NCI-H446 treated with DMSO at 0.1 percent for 48 hours (cell line): ENCODE data around the gene ADAMTSL4.
"Not testable (repeated sequence)": the region's sequence is repeated elsewhere in the genome, so short reads cannot be mapped to it uniquely, and the experiment has no call there.

Experiments
- DNase-seq: peaks from one replicate; lab custom pipeline; 2025; lab: John Stamatoyannopoulos, UW

Gene ADAMTSL4

DNA sequence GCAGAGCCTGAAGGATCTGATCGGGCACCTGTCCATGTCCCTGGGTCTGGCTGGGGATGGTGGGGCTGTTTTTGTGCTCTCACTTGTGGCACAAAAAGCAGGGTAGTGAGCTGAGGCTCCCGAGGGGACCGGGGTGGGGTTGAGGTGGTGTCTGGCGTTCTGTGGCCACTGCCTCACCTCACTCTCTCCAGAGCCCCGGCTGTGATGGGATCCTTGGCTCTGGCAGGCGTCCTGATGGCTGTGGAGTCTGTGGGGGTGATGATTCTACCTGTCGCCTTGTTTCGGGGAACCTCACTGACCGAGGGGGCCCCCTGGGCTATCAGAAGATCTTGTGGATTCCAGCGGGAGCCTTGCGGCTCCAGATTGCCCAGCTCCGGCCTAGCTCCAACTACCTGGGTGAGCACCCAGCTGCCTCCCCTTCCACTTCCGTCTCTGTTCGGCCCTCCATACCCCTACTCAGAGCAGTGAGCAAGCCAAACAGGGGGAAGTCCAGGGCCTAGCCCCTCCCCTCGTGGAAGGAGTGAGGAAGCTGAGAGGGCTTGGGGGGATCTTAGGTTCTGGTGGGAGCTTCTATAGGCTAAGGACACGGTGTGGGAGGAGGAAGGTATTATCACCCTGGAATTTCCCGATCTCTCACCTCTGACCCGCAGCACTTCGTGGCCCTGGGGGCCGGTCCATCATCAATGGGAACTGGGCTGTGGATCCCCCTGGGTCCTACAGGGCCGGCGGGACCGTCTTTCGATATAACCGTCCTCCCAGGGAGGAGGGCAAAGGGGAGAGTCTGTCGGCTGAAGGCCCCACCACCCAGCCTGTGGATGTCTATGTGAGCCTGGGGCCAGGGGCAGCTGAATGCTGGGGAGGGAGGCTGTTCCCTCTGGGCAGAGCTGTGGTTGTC lies 7.0 kb downstream of the ADAMTSL4 start:
- DNase-seq, result no peak

DNA sequence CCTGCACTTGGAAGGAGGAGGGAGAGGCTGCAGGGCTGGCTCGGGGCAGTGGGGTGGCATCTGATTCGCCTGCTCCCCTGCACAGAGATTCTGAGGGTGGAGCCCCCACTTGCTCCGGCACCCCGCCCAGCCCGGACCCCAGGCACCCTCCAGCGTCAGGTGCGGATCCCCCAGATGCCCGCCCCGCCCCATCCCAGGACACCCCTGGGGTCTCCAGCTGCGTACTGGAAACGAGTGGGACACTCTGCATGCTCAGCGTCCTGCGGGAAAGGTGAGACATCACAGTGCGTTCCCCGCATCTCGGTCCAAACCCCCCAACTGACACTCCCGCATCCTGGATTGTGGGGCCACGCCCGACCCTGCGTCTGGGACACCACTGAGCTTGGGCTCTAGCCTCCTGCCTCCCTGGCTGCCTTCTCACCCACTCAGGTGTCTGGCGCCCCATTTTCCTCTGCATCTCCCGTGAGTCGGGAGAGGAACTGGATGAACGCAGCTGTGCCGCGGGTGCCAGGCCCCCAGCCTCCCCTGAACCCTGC lies 7.9 kb downstream of the ADAMTSL4 start:
- no peak for DNase-seq

DNA sequence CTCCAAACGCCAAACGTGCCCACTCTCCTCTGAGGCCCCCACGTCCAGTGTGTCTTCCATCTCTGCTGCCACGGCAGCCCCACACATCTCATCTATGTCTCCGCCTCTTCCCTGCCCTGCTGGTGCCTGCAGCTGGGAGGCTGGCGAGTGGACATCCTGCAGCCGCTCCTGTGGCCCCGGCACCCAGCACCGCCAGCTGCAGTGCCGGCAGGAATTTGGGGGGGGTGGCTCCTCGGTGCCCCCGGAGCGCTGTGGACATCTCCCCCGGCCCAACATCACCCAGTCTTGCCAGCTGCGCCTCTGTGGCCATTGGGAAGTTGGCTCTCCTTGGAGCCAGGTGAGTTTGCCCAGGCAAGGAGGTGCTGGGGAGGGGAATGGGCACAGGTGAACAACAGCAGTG lies 8.6 kb downstream of the ADAMTSL4 start:
- DNase-seq, result no peak

DNA sequence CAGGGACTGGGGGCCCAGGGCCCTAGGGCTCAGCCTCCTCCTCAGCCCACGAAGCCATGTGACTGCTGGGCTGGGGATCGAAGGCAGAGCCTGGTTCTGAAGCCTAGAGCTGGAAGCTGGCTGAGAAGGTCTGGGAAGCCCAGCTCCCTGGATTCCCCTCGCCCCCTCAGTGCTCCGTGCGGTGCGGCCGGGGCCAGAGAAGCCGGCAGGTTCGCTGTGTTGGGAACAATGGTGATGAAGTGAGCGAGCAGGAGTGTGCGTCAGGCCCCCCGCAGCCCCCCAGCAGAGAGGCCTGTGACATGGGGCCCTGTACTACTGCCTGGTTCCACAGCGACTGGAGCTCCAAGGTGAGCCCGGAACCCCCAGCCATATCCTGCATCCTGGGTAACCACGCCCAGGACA lies 9.1 kb downstream of the ADAMTSL4 start:
- no peak for DNase-seq

DNA sequence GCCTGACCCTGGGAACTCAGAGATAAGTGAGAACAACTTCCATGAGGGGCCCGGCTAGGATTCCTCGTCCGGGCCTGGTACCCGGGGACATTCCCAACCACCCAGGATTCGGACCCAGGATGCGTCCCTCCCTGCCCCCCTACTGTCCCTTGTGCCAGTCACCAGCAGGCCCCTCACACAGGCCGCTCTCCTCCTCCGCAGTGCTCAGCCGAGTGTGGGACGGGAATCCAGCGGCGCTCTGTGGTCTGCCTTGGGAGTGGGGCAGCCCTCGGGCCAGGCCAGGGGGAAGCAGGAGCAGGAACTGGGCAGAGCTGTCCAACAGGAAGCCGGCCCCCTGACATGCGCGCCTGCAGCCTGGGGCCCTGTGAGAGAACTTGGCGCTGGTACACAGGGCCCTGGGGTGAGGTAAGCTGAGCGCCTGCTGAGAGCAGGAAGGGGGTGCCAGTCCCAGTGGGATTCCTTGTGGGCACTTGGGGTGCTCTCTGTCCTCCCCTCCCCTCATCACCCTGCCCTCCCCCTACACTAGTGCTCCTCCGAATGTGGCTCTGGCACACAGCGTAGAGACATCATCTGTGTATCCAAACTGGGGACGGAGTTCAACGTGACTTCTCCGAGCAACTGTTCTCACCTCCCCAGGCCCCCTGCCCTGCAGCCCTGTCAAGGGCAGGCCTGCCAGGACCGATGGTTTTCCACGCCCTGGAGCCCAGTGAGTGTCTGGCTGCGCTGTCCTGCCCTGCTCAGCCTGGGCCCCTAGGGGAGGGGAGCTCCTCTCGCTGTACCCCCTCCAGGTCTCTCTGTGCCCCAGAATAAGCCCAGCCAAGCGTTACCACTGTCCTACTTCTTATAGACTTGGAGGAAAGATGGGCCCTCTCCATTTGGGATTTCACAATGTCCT lies 9.8 kb downstream of the ADAMTSL4 start:
- no peak for DNase-seq

DNA sequence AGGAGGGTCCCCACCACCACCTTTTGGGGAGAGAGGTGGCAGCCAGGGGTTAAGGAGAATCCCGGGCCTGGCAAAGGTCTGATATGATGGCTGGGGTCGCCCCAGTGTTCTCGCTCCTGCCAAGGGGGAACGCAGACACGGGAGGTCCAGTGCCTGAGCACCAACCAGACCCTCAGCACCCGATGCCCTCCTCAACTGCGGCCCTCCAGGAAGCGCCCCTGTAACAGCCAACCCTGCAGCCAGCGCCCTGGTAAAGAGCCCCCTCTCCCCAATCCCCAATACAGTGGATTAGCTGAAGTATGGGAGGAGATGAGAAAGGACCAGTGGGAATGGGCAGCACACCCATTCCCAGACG lies 10.4 kb downstream of the ADAMTSL4 start:
- DNase-seq, result no peak

DNA sequence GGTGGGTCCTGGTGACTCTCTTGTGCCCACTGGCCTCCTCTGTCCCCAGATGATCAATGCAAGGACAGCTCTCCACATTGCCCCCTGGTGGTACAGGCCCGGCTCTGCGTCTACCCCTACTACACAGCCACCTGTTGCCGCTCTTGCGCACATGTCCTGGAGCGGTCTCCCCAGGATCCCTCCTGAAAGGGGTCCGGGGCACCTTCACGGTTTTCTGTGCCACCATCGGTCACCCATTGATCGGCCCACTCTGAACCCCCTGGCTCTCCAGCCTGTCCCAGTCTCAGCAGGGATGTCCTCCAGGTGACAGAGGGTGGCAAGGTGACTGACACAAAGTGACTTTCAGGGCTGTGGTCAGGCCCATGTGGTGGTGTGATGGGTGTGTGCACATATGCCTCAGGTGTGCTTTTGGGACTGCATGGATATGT lies 10.8 kb downstream of the ADAMTSL4 start:
- peak; percentile 25 for DNase-seq

DNA sequence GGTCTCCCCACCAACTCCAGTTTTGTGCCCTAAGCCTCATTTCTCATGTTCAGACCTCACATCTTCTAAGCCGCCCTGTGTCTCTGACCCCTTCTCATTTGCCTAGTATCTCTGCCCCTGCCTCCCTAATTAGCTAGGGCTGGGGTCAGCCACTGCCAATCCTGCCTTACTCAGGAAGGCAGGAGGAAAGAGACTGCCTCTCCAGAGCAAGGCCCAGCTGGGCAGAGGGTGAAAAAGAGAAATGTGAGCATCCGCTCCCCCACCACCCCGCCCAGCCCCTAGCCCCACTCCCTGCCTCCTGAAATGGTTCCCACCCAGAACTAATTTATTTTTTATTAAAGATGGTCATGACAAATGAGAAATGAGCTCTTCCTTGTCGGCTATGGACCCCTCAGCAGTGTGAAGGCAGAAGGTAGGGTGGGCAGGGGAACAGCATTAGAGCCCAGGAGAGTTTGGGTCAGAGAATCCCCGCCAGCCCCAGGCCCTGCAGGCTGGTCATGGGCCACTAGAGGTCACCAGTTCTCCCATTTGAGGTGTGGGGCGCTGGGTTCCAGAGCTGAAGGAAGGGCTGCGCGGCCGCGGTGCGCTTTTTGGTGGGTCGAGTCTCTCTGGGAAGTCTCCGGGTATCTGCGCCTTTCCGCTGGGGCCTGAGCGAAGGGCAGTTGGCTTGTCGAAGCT lies 11.5 kb downstream of the ADAMTSL4 start:
- DNase-seq, result peak; percentile 87

DNA sequence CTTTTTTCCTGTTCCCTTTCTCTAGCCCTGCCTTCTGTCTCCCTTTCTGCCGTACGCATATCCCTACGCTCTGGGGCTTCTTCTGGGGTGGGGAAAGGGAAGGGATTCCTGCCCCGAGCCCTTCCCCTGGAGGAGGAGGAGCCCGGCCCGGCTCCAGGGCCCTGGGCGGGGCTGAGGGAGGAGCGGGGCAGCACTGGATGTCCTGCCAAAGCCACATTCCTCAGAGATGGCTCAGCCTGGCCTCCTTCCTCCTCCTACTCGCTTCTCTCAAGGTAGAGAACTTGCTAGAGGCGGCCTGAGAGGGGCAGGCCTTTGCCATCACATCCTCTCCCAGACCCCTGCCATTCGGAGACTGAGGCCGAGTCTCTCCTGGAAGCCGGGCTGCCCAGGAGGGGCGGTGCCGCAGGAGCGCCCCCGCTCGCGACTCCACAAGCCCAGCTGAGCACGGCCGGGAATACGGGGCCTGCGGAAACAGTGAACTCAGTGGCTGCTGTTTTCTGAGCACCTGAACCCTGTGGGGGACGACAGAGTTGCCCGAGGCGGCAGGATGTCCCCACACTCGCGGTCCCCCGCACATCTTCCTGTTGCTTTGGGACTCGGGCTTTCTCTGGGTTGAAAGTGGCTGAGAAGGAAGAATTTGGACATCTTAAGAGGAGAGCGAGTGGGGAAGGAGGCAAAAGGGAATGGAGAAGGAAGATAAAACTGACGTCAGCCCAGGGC lies 12.2 kb downstream of the ADAMTSL4 start:
- DNase-seq, result peak; percentile 91

DNA sequence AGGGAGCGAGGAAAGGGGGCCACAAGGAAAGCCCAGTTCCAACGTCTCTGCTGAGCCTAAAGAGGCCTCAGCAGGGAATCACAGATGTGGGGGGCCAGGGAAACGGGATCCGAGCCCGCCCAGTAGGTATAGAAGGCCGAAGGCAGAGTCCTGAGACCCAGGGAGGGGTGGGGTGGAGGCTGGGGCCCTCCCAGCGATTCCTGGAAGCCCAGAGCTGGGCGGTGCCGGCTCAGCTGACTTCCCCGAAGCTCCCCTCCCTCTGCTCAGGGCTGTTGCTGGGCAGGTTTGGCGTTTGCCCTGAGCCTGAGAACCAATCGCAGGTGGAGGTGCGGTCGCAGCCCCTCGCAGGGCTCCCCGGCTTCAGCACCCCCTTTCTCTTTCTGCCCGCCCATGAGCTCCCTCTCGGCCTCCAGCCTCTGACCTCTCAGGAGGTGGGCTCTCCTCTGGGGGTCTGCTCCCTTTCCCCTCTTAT lies 12.8 kb downstream of the ADAMTSL4 start:
- DNase-seq, result peak; percentile 65

DNA sequence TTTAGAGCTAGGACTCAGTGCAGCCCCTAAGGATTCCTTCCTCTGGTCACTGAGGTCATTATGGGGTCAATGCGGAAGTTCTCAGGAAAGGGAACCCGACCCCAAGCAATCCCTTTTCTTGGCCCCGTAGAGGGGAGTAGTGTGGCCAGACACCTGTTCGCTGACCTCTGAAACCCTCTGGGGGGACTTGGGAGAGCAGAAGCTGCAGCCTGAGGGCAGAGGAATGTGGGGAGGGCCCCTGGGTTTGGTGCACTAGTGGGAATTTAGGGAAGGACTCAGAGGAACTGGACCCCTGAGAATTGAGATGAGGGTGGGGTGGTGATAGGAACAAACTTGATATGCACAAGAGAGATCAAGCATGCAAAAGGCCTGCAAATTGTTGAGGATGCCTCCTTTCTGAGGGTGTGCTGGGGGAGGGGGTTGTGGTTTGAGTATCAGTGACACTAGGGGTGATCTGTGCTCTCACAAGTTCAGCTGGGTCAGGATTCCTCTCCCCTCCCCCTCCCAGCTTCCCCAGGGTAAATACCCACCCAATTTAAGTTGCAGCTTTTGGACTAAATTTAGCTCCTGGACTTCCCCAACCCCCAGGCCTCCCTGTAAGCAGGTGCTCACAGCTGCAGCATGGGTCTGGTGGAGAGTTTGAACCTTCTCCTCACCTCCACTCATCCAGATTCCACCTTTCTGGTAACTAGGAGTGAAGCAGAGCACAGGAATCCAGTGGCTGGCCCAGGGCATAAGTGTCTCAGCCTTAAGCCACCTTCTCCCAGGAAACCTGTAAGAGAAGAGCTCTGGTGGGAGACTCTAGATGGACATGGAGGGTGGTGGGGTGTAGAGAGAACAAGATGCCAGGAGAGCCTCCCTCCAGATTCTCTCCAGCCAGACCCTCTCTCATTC lies 13.5 kb downstream of the ADAMTSL4 start:
- no peak for DNase-seq

DNA sequence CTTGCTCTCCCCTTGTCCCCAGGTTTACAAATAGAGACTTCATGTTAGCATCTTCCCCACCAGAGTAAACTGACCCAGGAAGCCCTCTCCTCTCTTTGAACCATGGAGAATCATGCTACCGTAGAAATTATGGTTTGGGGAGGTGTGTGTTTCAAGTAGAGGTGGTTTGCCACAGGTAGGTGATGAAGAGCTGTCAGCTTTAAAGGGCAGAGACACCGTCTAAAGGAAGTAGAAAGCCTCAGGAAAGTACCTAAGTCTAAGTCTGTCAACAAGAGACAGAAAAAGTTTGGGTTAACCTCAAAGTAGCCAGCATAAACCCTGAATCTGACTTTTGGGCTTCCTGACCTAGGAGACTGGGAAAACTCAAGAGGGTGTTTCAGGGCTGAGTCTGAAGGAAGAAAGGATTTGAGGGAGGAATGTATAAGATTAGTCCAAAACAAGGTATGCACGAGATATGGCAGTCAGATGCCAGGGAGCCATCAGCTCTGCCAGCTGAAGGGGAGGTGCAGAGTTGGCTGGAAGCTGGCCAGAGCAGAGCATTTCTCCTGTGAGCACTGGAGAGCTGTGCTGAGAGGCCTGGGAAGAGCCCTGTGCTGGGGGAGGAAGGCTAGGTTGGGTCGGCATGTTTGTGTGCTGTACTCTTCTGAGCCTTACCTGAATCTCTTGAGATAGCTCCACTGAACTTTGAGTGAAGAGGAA lies 14.3 kb downstream of the ADAMTSL4 start:
- peak; percentile 47 for DNase-seq

DNA sequence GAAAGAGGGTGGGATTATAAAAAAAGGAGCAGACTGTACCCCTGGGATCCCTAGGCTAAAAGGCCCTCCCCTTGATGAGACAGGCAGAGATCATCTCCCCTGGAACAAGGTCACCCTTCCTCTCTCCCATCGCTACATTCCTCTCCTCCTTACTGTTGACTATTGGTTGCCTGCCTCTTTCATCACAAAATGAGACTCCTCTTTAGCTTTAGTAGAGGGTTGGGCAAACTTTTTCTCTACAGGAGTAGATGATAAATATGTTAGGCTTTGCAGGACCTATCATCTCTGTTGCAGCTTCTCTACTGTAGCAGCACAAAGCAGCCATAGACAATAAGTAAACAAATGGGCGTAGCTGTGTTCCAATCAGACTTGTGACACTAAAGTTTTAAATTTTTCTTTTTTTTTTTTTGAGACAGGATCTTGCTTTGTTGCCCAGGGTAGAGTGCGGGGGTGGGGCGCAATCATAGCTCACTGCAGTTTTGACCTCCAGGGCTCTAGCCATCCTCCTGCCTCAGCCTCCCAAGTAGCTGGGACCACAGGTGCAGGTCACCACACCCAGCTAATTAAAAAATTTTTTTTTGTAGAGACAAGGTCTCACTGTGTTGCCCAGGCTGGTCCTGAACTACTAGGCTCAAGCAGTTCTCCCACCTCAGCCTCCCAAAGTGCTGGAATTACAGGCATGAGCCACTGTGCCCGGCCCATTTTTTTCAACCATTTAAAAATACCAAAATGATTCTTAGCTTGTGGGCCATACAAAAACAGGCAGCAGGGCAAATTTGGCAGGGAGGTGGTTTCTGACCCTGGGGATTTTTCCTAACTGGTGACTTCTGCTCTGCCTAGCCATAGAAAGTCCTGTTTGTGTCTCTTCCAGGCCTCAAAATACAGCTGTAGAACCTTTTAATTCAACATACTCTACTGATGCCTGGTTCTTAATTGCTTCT lies 15.1 kb downstream of the ADAMTSL4 start:
- no peak for DNase-seq

DNA sequence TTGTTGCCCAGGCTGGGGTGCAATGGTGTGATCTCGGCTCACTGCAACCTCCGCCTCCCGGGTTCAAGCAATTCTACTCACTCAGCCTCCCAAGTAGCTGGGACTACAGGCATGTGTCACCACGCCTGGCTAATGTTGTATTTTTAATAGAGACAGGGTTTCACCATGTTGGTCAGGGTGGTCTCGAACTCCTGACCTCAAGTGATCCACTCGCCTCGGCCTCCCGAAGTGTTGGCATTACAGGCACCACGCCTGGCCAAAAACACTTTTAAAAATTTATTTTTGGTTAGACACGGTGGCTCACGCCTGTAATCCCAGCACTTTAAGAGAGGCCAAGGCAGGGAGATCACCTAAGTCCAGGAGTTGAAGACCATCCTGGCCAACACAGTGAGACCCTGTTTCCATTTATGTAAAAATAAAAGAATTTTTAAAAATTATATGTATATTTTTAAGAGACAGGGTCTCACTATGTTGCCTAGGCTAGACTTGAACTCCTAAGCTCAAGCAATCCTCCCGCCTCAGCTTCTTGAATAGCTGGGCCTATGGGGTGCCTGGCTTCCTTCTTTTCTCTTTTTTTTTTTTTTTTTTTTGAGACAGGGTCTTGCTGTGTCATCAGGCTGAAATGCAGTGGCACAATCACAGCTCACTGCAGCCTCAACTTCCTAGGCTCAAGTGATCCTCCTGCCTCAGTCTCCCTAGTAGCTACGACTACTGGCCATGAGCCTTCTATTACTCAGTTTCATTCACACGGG lies 16.2 kb downstream of the ADAMTSL4 start:
- DNase-seq, result not testable (repeated sequence)

DNA sequence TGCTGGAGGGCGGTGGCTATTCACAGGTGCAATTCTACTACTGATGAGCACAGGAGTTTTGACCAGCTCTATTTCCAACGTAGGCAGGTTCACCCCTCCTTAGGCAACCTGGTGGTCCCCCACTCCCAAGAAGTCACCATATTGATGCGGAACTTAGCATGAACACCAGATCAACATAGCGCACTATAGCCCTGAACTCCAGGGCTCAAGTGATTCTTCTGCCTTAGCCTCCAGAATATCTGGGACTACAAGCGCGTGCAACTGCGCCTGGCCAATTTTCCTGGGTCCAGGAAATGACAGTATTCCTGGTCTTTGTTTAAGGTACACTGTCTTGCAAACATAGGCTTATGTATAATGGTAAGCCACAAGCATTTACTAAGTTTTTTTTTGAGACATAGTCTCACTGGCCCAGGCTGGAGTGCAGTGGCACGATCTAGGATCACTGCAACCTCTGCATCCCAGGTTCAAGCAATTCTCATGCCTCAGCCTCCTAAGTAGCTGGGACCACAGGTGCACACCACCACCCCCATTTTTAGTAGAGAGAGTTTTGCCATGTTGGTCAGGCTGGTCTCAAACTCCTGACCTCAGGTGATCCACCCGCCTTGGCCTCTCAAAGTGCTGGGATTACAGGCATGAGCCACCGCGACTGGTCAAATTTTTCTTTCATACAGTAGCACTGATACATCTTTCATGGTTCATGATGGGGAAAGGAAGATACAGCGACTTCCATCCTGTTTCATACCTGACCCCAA lies 17.6 kb downstream of the ADAMTSL4 start:
- DNase-seq, result no peak

DNA sequence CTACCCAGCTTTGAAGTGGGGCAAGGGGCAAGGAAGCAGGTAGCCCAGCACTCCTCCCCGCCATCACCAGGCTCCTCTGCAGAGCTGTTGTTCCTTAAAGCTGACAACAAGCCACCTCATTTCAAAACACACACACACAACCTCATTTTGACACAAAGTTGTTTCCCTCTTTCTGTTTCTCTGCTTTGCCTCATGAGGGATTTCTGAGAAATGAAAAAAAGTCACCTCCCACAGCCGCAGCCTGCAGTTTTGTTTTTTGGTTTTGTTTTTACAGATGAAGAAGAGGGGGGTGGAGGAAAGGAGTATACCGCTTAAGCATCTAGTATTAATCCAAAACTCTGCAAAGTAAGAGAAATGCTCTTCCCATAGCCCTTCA lies 18.1 kb downstream of the ADAMTSL4 start:
- DNase-seq, result no peak
